ENCODE measurements around the gene PRM1. TPM values are rescaled to one million over a fixed set of nuclear protein-coding genes. Genes with fewer than 3 reads are reported as not detected.

PRM1 gene
- total RNA-seq, 1 donor from 2014 or later, result not detected

DNA sequence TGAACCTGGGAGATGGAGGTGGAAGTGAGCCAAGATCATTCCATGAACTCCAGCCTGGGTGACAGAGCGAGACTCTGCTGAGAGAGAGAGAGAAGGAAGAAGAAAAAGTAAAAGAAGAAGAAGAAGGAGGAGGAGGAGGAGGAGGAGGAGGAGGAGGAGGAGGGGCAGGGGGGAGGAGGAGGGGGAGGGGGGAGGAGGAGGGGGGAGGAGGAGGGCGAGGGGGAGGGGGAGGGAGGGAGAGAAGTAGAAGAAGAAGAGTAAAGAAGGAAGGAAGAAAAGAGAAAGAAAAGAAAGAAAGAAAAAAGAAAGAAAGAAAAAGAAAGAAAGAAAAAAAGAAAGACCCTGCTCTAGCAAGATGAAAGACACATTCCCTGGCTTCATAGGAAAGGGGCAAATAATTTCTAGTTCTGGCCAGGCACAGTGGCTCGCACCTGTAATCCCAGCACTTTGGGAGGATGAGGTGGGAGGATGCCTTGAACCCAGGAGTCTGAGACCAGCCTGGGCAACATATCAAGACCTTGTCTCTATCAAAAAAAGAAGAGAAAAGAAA lies 48.8 kb downstream of the PRM1 start:
- peak overlapping the region; percentile 52 for H3K27ac Mint-ChIP-seq (ENCODE audit: unreplicated experiment)
- H3K9me3 Mint-ChIP-seq (ENCODE audit: unreplicated experiment), result peaks cover 1% of the 10 kb centered on the region
- H3K36me3 Mint-ChIP-seq (ENCODE audit: unreplicated experiment), result no peaks in the 10 kb centered on the region
- TF ChIP-seq, protein P1, sequence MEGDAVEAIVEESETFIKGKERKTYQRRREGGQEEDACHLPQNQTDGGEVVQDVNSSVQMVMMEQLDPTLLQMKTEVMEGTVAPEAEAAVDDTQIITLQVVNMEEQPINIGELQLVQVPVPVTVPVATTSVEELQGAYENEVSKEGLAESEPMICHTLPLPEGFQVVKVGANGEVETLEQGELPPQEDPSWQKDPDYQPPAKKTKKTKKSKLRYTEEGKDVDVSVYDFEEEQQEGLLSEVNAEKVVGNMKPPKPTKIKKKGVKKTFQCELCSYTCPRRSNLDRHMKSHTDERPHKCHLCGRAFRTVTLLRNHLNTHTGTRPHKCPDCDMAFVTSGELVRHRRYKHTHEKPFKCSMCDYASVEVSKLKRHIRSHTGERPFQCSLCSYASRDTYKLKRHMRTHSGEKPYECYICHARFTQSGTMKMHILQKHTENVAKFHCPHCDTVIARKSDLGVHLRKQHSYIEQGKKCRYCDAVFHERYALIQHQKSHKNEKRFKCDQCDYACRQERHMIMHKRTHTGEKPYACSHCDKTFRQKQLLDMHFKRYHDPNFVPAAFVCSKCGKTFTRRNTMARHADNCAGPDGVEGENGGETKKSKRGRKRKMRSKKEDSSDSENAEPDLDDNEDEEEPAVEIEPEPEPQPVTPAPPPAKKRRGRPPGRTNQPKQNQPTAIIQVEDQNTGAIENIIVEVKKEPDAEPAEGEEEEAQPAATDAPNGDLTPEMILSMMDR (IDR thresholded peaks at IDR 0.05; ENCODE audit: partially characterized antibody, unreplicated experiment), result no peak
- no peak for DNase-seq
- no peaks in the 10 kb centered on the region for H3K4me1 Mint-ChIP-seq (ENCODE audit: low read depth, unreplicated experiment)
- no peak overlapping the region for H3K4me3 Mint-ChIP-seq (ENCODE audit: unreplicated experiment)
- H3K27me3 Mint-ChIP-seq (ENCODE audit: unreplicated experiment), result peaks cover 6% of the 10 kb centered on the region

DNA sequence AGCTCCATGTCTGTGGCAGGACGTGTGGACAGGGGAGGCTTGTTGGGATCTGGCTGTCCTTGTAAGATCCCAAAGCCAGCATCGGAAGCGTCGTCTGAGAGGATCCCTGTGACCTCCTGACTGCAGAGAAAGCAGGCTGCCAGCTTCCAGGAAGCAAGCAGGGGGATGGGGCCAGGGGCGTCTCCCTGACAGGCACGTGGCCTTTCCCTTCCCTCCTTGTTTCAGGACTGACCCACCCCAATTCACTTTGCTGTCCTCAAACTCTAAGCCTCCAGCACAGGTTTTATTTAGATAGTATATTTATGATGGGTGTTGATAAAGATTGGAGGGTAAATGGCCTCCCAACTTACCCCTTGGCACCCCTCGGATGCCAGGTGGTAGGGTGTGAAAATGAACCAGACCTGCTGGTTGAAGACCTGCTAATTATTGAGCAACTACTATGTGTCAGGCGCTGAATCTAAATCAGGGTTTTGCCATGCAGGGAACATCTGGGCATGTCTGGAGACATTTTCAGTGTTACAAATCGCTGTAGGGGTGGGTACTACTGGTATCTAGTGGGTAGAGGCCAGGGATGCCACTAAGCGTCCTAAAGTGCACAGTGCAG lies 49.7 kb downstream of the PRM1 start:
- no peaks in the 10 kb centered on the region for H3K36me3 Mint-ChIP-seq (ENCODE audit: unreplicated experiment)
- H3K27ac Mint-ChIP-seq (ENCODE audit: unreplicated experiment), result no peak overlapping the region
- peaks cover 1% of the 10 kb centered on the region for H3K9me3 Mint-ChIP-seq (ENCODE audit: unreplicated experiment)
- DNase-seq, result no peak
- TF ChIP-seq, protein P1 (IDR thresholded peaks at IDR 0.05; ENCODE audit: partially characterized antibody, unreplicated experiment), result no peak
- H3K4me1 Mint-ChIP-seq (ENCODE audit: low read depth, unreplicated experiment), result no peaks in the 10 kb centered on the region
- no peak overlapping the region for H3K4me3 Mint-ChIP-seq (ENCODE audit: unreplicated experiment)
- H3K27me3 Mint-ChIP-seq (ENCODE audit: unreplicated experiment), result peaks cover 6% of the 10 kb centered on the region

Small RNA genes within 50 kb of the gene (microRNA-seq; reads per million reads assigned to microRNA genes)
- gene MIR548H2 (ENCODE audit: unreplicated experiment), result not detected

Other genes with a start within 250 kb of the PRM1 start
- gene SOCS1, start 25.1 kb downstream of the PRM1 start, total RNA-seq (ENCODE audit: unreplicated experiment), result 11.1 TPM
- not detected for gene TNP2, start 12.0 kb downstream of the PRM1 start, total RNA-seq (ENCODE audit: unreplicated experiment)
- gene PRM3, start 7.7 kb downstream of the PRM1 start, total RNA-seq (ENCODE audit: unreplicated experiment), result not detected
- gene PRM2, start 4.8 kb downstream of the PRM1 start, total RNA-seq (ENCODE audit: unreplicated experiment), result not detected
- gene RMI2, start 64.1 kb upstream of the PRM1 start, total RNA-seq (ENCODE audit: unreplicated experiment), result 4.2 TPM